ENCODE data around the gene PLA2G4B.
"Not testable (repeated sequence)": the region's sequence is repeated elsewhere in the genome, so short reads cannot be mapped to it uniquely, and the experiment has no call there.

PLA2G4B gene

DNA sequence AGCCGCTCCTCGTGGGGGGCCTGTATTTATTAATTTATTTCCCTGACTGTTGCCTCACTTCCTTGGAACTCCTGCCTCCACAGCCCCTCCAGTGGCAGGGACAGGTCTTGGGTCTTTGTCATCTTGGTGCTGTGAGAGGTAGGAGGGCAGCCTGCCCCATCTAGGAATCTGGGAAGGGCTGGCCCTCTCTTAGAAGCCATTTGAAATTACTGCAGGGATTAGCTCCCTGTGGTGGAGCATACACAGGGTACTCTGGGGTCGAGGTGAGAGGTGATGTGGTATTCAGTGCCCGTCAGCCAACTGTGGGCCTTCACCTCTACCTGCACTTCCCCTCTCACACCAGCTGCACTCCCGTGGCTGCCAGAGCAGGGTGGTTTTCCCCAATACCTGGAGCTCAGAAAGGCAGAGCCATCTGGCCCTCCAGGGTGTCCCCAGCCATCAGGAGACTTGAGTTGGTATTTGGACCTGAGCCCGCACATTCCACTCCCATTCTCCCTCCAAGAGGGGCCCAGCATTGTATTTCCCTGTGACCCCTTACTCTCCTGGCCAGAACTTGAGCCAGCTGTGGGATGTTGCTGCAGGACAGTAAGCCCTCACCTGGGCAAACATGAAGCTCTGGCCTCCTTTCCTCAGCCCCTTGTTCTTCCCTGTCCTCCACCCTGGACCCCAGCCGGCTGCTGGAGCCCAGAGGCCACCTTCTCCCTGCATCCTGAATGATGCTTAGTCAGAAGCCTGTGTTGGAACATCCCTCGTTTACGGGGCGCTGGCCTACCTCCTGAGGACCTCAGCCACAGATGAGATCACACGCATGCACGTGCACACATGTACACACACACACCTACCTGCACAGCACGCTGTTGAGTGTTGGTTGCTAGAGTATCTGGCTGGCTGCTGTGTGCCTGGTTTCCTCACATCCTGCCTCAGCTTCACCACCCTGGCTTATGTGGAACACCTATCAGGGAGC lies 12.8 kb upstream of the PLA2G4B start:
- DNase-seq (ENCODE audit: low read depth in 2 of 2, low spot score in 1 of 2), result no peak

DNA sequence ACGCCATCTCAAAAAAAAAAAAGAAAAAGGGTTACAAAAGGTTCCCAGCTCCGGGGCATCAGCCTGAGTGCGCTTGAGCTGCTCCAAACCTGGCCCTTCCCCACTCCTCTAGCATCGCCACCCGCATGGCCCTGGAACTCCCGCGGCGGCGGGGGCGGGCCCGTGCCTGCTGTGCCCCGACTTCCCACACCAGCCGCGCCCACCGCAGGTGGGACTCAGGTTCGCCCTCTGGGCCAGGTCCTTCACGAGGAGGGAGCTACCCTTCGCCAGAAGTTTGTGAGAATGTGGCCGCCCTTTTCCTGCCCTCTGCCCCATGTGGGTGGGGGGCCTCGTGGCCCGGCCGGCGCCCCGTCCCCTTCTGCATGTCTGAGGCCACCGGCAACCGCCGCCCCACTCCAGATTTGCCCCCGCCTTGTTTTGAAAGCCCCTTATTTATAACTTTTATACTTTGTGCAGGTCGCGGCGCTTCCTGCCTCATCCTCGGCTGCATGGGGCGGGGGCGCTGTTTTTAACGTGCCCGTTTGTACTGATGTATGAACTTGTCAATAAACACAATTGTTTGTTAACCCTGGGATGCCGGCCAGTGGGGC lies 11.3 kb upstream of the PLA2G4B start:
- peak in 1 of 2 donors; percentile 5 for DNase-seq (ENCODE audit: low read depth in 2 of 2, low spot score in 1 of 2)

DNA sequence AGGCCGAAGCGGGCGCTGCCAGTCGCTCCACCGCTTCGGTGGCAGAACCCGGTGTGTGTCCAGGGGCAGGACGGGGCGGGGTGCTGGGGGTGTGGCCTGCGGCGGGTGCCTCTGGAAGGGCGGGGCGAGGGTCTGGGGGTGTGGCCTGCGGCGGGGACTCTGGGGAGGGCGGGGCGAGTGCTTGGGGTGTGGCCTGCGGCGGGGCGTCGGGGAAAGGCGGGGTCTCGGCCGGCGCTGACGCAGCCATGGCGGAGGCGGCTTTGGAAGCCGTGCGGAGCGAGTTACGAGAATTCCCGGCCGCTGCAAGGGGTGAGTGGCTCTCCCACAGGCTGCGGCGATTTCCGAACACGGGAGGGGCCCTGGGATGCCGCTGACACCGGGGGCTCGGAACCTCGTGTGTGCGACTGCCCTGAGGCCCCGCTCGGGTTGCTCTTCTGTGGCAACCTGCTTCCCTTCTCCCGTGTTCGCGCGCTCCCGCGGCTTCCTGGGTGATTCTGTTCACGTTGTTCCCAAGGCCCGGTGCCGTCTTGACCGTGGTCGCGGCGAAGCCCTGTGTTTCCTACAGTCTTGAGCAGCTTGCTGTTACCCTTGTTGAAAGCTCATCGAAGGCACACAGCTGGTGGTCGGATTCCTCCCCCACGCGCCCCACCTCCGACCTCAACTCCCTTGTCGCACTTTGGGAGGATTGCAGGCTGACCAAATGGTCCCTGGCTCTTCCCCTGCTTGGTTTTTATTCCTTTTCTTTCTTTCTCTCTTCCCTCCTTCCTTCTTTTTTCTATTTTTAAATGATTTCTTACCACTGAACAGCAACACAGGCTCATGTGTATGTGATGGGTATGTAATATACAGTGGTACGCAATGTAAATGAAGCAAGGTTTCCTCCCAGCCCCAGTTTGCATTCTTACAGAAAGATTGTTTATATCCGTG lies 10.5 kb upstream of the PLA2G4B start, which contains the start of gene JMJD7:
Gene JMJD7, plus strand, starts transcription at position 213 of the 927 bp plus-strand sequence. Its CDS starts 33 bp downstream, at position 246.
- peak; percentile 92 to 94 for DNase-seq (ENCODE audit: low read depth in 2 of 2, low spot score in 1 of 2)

GRCh38 chr15:41828807-41829141 lies 9.9 kb upstream of the PLA2G4B start:
- no peak for DNase-seq (ENCODE audit: low read depth in 2 of 2, low spot score in 1 of 2)

- no peak for DNase-seq (ENCODE audit: low read depth in 2 of 2, low spot score in 1 of 2)
Observed at GRCh38 chr15:41829959-41830646, 8.5 kb upstream of the PLA2G4B start.

GRCh38 chr15:41831291-41831690 lies 7.4 kb upstream of the PLA2G4B start:
- DNase-seq (ENCODE audit: low read depth in 2 of 2, low spot score in 1 of 2), result not testable (repeated sequence)

DNA sequence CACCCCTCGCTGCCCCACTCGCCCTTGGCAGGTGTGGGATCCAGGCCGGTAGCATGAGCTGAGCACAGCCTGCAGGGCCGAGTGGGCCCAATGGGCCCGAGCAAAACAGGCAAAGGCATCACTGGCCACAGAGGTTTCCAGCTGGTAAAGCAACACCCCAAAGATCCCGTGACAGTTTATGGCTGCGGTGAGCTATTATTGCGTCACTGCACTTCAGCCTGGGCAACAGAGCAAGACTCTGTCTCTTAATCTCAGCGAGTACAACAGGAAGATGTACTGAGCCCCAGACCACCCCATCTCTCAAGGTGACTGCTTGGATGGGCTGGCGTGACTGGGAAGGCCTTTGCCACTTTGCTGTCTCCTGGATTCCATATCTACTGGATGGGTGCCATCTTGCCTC lies 6.4 kb upstream of the PLA2G4B start:
- no peak for DNase-seq (ENCODE audit: low read depth in 2 of 2, low spot score in 1 of 2)

GRCh38 chr15:41832875-41833274 lies 5.8 kb upstream of the PLA2G4B start:
- no peak for DNase-seq (ENCODE audit: low read depth in 2 of 2, low spot score in 1 of 2)

GRCh38 chr15:41834096-41834495 lies 4.6 kb upstream of the PLA2G4B start:
- no peak for DNase-seq (ENCODE audit: low read depth in 2 of 2, low spot score in 1 of 2)

- DNase-seq (ENCODE audit: low read depth in 2 of 2, low spot score in 1 of 2), result no peak
Observed at GRCh38 chr15:41836073-41836472, 2.6 kb upstream of the PLA2G4B start.

DNA sequence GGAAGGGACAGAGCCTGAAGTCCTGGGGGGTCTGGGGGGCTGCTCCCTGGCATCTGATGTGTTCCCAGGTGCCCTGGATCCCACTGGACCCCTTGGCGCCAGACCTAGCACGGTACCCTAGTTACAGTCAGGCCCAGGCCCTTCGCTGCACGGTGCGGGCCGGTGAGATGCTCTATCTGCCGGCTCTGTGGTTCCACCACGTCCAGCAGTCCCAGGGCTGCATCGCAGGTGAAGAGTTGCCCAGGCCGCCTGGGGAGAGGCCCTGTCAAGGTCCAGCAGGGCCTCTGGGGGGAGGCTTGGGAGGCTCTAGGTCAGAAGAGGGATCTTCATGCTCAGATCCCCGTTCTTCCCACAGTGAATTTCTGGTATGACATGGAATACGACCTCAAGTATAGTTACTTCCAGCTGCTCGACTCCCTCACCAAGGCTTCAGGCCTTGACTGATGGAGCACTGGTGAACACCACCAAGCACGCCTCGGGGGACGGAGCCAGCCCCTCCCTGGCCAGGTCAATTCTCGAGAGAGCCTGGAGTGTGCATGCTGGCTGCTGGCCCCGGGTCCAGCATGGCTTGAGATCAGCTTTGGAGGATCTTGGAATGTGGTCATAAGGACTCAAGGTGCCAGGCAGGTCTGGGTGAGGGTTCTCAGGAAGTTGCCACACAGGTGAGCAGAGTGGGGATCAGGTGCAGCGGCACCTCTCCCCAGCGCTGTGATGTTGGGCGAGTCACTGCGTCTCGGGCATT lies 1.8 kb upstream of the PLA2G4B start:
- DNase-seq (ENCODE audit: low read depth in 2 of 2, low spot score in 1 of 2), result no peak

DNA sequence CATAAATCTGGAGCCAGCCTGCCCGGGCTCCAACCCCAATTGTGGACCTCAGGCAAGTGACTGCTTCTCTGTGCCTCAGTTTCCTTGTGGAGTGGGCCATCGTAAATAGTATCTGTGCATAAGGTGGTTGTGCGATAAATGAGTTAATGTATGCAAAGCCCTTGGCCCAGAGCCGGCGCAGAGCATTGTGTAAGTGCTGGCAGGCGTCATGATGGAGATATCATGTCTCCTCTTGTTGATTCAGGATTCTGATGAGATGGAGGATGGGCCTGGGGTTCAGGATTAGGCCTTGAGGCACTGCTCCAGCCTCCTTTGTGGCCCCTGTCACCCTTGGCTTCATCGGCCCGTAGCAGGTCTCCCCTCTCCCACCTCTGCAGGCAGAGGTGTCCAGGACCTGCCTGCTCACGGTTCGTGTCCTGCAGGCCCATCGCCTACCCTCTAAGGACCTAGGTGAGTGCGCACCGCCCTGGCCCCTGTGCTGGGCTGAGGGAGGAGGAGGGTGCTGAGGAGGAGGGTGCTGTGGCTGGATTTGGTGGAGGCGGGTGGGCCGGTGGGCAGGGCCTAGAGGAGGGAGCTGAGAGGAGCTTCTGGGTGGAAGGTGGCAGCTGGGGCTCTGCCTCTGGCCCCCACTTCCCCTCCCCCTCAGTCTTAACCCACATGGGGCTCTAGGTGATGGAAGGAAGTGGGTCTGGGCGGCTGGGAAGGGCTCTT lies 1.3 kb downstream of the PLA2G4B start:
- no peak for DNase-seq (ENCODE audit: low read depth in 2 of 2, low spot score in 1 of 2)

DNA sequence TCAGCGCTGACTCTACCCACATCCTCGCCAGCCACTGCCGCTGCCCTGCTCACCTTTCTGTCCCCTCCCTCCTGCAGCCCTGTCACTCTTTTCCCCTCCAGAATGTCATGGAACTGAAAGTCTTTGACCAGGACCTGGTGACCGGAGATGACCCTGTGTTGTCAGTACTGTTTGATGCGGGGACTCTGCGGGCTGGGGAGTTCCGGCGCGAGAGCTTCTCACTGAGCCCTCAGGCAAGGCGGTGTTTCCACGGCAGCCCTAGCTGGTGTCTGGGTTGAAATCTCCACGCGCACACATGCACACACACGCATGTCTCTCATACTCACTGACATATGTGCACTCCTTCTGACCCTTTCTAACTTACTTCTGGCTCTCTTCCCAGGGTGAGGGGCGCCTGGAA lies 2.0 kb downstream of the PLA2G4B start:
- no peak for DNase-seq (ENCODE audit: low read depth in 2 of 2, low spot score in 1 of 2)

- no peak for DNase-seq (ENCODE audit: low read depth in 2 of 2, low spot score in 1 of 2)
Observed at GRCh38 chr15:41841131-41841530, 2.5 kb downstream of the PLA2G4B start.

GRCh38 chr15:41842229-41842628 lies 3.6 kb downstream of the PLA2G4B start:
- DNase-seq (ENCODE audit: low read depth in 2 of 2, low spot score in 1 of 2), result no peak

DNA sequence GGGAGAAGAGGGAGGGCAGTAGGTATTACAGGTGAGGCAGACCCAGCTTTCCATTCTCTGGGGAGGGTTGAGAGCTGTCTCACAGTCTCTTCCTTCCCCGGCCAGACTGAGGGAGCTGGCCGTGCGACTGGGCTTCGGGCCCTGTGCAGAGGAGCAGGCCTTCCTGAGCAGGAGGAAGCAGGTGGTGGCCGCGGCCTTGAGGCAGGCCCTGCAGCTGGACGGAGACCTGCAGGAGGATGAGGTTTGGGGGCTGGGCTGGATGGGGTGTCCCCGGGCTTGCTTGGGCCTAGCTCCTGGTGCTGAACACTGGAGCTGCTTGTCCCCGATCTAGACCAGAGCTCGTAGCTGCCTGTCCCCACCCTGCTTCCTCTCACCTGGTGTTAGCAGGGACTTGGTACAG lies 4.9 kb downstream of the PLA2G4B start:
- no peak for DNase-seq (ENCODE audit: low read depth in 2 of 2, low spot score in 1 of 2)

DNA sequence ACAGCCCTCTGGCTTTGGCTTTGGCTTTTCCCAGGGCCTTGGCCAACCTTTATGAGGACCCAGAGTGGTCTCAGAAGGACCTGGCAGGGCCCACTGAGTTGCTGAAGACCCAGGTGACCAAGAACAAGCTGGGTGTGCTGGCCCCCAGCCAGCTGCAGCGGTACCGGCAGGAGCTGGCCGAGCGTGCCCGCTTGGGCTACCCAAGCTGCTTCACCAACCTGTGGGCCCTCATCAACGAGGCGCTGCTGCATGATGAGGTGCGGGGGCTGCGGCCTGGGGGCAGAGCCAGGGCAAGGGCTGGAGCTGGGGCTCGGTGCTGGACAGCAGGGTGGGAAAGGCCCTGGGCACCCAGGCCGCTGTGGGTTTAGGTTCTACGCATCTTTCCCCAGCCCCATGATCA lies 6.2 kb downstream of the PLA2G4B start:
- no peak for DNase-seq (ENCODE audit: low read depth in 2 of 2, low spot score in 1 of 2)

DNA sequence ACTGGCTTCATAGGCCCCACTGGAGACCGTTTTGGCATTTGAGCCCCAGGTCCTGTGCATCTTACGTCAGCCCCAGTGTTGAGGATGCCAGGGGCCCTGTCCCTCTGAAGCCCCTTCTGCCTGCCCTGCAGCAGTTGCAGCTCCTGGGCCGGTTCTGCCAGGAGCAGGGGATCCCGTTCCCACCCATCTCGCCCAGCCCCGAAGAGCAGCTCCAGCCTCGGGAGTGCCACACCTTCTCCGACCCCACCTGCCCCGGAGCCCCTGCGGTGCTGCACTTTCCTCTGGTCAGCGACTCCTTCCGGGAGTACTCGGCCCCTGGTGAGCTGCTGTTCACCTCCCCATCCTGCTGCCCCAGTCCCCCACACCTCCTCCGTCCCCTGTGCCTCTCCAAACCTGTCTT lies 8.6 kb downstream of the PLA2G4B start:
- DNase-seq (ENCODE audit: low read depth in 2 of 2, low spot score in 1 of 2), result no peak

DNA sequence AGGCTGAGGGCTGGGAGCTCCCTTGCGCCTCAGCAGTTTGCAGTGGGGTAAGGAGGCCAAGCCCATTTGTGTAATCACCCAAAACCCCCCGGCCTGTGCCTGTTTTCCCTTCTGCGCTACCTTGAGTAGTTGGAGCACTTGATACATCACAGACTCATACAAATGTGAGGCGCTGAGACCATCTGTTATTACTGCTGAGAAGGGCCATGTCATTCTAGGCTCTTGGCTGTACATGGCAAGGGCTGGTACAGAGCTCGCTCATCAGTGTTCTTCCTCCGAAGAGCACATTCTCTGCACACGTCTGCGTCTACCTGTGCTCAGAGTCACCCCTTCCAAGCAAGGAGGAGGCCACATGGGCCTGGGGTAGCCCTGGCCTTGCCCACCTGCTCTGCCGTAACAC lies 9.3 kb downstream of the PLA2G4B start:
- DNase-seq (ENCODE audit: low read depth in 2 of 2, low spot score in 1 of 2), result no peak

GRCh38 chr15:41848631-41849030 lies 10.0 kb downstream of the PLA2G4B start:
- DNase-seq (ENCODE audit: low read depth in 2 of 2, low spot score in 1 of 2), result no peak
